Activated CD8-positive, alpha-beta memory T cell treated with anti-CD3 and anti-CD28 coated beads, Interleukin-2, amount 50 U/mL, for 1 hour (primary cell): ENCODE measurements around the gene PIGS.

Experiments used
- DNase-seq: peaks from one replicate; pipeline ENCODE4 v3.0.0-alpha.2; 2020; ENCODE audit errors: extremely low read depth

Gene PIGS

DNA sequence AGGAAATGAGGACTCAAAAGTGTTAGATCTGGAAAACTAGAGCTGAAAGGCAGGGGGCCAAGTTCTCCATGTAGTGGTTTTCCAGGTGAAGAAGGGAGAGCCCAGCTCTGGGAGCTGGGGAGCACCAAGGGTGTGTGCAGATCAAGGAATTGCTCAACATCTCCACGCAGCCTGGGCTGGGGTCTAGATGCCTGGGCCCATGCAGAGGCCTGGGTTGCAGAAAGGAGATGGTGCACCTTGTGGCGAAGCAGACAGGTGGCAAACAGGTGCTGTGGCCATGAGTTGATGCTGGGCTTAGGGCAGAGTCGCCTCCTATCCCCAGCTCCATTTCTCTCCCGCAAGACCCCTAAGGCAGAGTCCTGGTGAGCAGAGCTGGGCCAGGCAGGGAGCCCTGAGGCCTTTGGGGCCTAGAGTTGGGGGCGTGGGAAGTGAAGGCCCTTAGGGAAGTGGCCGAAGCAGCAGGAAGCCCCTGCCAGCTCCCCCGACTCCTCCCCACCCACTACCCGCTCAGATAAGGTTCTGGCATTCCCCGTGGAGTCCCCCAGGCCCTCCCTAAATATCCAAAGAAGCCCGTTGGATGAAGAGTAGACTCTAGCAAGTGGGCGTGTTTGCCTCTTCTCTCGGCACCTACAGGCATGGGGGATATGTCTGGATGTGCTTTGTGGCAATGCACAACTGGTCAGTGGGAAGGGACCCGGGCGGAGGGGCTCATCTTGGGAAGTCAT is 64.4 kb downstream of the PIGS start:
- no peak for DNase-seq

DNA sequence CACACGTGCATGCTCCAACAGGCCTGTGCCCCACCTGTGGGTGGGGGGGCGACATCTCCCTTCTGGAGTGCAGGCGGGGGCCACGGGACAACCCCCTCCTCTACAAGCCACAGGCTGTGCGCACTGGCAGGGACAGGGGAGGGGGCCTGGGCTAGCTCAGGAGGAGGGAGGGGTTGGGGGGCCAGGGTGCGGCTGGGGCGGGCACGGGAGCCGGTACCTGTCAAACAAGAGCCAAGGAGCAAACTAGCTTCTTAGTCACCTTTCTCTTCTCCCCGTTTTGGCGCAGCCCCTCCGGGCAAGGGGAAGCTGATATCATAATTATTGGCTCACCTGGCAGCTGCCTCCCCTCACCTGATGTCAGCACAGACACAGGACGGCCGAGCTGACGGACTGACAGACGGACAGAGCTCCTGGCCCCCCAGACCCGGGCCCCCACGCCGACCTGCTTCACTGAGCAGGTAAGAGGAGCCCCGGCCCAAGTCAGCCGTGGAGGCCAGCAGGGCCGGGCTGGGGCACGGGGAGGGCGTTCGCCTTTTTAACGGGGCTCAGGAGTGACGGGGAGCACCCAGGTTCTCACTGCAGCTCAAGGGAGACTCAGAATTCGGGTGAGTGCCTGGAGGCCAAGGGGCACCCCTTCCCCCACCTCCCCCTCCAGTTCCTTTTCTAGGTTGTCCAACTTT is 65.2 kb downstream of the PIGS start, which contains the start of gene FOXN1:
Gene FOXN1 (plus strand): TSS at position 363 of the 680 bp plus-strand sequence. CDS start 17,622 bp downstream, outside the sequence.
- no peak for DNase-seq

DNA sequence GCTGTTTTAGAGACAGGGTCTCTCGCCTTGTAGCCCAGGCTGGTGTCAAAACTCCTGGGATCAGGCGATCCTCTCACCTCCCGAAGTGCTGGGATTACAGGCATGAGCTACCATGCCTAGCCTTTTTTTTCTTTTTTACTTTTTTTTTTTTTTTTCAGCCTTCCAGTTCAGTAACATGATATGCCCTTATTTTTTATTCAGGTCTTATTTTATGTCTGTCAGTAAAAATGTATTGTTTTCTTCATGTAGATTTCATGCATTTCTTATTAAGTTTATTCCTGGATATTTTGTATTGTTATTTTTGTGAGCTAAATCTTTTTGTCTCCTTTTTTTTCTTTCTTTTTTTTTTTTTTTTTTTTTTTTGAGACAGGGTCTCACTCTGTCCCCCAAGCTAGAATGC is 67.9 kb downstream of the PIGS start:
- DNase-seq: no peak
